GM12874 (cell line): Measurements from ENCODE around the gene SYNJ2BP.

Source experiments
- CTCF ChIP-seq: IDR thresholded peaks from 2 replicates; pipeline ENCODE4 v1.5.1; 2011; ENCODE audit warnings: low read depth, mild to moderate bottlenecking, control low read depth, low read length, moderate library complexity; ENCODE audit not compliant: insufficient read depth

SYNJ2BP gene

GRCh38 chr14:70416725-70417349 lies at the start of gene SYNJ2BP:
Gene SYNJ2BP, minus strand, starts transcription at chr14:70417090. Its CDS starts 127 bp downstream, at chr14:70416963.
- TF ChIP-seq CTCF = no peak

DNA sequence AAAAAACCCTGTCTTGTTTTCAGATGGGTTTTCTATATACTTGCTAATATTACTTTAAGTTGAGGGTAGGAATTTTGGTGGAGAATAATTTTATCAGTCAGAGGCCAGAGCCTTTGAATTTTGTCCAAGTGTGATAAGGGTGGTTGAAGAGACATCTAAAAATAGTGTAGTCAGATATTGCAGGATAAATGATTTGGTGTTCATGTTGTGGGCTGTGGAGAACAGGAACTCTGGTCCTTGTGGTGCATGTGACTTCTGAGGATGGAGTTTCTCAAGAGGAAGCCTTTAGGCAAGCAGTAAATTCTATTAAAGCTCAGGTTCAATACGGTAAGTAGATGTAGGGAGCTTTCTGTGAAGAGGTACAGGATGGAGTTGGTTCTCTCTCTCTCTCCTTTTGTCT lies 37.8 kb upstream of the SYNJ2BP start:
- TF ChIP-seq CTCF = no peak

DNA sequence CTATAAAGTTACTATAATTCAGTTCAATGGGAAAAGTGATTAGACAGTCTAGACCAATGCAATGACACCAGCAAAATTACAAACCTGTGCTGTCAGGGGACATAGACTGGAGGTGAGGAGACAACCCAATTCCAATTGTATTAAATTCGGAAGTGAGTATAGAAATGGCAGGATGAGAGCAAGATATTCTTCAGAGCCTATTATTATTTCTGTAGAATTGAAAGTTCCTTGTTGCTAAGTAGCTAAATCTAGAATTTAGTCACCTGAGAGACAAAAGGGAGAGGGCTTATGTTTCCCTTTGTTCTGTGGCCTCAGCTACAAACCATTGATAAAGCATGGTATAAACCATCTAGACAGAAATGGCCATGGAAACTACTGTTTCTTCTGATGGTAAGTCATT lies 35.0 kb upstream of the SYNJ2BP start, which contains the start of gene ADAM21:
ADAM21 (plus strand) TSS at position 301 of the 400 bp plus-strand sequence. CDS start 5,326 bp downstream, outside the sequence.
- no peak for TF ChIP-seq CTCF

DNA sequence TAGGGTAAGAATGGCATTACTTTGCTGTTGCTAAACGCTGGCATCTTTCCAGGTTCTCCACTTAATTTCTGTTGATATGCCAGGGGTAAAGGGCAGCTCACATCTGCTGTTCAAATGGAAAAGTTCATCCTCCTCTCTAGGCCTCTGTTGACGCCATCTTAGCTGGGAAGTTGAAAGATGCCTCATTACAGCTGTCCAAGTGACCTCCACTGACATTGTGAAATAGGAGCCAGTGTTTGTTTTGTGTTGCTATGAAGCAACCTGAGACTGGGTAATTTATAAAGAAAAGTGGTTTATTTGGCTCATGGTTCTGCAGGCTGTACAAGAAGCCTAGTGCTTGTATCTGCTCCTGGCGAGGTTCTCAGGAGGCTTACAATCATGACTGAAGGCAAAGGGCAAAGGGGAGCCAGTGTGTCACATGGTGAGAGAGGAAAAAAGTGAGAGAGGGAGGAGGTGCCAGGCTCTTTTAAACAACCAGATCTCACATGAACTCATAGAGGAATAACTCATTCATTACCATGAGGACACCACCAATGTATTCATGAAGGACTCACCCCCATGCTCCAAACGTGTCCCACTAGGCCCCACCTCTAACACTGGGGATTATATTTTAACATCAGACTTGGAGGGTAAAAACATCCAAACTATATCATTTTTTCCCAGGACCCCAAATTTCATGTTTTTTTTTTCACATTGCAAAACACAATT lies 31.9 kb upstream of the SYNJ2BP start:
- no peak for TF ChIP-seq CTCF

DNA sequence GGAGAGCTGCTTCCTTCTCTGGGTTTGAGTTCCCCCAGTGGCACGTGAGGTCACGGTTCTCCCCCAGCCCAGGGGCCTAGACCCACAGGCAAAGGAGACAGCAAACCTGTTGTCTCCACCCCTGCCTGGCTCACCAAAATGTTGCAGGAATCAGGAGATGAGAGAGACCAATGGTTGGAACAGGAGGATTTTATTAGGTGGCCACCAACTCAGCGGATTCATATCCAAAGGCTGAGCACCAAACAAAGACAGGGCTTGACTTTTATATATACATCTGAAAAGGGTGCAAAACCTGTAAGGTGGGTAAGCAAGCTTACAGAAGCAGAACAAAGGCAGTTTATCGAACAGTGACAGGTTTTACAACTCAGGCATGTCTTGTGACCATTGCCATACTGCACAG lies 25.9 kb upstream of the SYNJ2BP start:
- no peak for TF ChIP-seq CTCF

DNA sequence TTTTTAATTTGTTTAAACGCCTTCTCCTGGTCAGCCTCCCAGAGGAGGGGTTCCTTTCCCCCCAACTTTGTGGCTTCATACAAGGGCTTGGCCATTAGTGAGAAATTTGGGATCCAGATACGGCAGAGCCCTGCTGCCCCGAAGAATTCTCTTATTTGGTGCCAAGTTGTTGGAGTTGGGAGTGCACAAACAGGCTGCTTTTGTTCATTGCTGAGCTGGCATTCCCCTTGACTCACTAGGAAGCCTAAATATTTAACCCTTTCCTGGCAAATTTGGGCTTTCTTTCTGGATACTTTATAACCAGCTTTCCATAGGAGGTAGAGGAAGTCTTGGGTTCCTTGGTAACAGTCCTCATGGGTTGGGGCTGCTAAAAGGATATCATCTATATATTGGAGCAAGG lies 24.8 kb upstream of the SYNJ2BP start:
- TF ChIP-seq CTCF = no peak

DNA sequence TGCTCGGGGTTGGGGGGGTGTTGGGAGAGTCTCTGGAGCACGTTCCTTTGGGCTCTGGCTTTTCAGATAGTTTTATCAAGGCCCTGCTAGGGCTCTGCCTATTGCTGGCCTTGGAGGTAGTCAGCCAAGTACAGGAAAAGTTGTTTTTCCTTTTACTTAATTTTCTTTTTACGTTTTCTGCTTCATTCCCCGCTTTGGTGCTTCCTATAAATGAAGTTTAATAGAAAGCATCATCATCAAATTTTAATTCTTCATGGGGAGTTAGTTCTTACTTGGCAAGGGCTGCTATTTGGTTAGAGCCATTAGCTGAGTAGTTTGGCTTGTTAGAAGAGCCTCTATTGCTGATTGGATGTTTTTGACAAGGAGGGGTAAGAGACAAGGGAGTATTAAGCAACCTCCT lies 20.0 kb upstream of the SYNJ2BP start:
- TF ChIP-seq CTCF = no peak
